Measurements from ENCODE around the gene APOBR. TPM values are rescaled to one million over a fixed set of nuclear protein-coding genes. Genes with fewer than 3 reads are reported as not detected.
"Not testable (repeated sequence)": the region's sequence is repeated elsewhere in the genome, so short reads cannot be mapped to it uniquely, and the experiment has no call there.

The APOBR gene
- total RNA-seq, 6 experiments from 2014 or later, result not detected

GRCh38 chr16:28477311-28477920, 17.0 kb upstream of the APOBR start:
- Mint-ChIP-seq H3K9me3 (no peaks in the 10 kb centered on the region), H3K27ac (no peak overlapping the region), H3K4me3 (no peak overlapping the region), H3K4me1 (ENCODE audit: low read depth) (peaks cover 4% of the 10 kb centered on the region; the same call in 1 of the 2 replicates), H3K27me3 (ENCODE audit: insufficient read depth) (no peaks in the 10 kb centered on the region), H3K36me3 (ENCODE audit: low read depth) (no peaks in the 10 kb centered on the region)
- TF ChIP-seq, protein P1, sequence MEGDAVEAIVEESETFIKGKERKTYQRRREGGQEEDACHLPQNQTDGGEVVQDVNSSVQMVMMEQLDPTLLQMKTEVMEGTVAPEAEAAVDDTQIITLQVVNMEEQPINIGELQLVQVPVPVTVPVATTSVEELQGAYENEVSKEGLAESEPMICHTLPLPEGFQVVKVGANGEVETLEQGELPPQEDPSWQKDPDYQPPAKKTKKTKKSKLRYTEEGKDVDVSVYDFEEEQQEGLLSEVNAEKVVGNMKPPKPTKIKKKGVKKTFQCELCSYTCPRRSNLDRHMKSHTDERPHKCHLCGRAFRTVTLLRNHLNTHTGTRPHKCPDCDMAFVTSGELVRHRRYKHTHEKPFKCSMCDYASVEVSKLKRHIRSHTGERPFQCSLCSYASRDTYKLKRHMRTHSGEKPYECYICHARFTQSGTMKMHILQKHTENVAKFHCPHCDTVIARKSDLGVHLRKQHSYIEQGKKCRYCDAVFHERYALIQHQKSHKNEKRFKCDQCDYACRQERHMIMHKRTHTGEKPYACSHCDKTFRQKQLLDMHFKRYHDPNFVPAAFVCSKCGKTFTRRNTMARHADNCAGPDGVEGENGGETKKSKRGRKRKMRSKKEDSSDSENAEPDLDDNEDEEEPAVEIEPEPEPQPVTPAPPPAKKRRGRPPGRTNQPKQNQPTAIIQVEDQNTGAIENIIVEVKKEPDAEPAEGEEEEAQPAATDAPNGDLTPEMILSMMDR (IDR thresholded peaks at IDR 0.05), result no peak
- no peak for DNase-seq

DNA sequence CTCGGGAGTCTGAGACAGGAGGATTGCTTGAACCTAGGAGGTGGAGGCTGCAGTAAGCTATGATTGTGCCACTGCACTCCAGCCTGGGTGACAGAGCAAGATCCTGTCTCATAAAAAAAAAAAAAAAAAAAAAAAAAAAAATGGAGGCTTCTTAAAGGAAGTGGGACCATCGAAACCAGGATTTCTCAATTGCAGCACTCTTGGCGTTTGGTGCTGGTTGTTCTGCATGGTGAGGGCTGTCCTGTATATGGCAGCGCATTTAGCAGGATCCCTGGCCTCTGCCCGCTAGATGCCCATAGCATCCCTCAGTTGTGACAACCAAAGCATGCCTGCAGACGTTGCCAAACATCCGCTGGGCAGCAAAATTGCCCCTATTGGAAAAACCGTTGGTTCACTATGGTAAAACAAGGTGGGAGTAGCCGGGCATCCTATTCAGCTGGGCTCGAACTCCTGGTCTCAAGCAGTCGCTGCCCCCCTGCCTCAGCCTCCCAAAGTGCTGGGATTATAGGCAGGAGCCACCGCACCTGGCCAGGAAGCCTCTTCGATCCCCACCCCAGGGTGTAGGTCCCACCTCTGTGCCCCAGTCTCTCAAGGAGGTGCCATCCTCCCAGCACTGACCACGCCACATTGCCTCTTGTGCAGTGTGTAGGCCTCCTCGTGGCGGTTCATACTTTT, 15.8 kb upstream of the APOBR start:
- no peak for DNase-seq
- Mint-ChIP-seq H3K4me1 (ENCODE audit: low read depth) (peaks cover 4% of the 10 kb centered on the region; the same call in 1 of the 2 replicates), H3K27ac (no peak overlapping the region), H3K27me3 (ENCODE audit: insufficient read depth) (no peaks in the 10 kb centered on the region), H3K4me3 (no peak overlapping the region), H3K9me3 (no peaks in the 10 kb centered on the region), H3K36me3 (ENCODE audit: low read depth) (no peaks in the 10 kb centered on the region)
- TF ChIP-seq, protein P1 (IDR thresholded peaks at IDR 0.05), result no peak

DNA sequence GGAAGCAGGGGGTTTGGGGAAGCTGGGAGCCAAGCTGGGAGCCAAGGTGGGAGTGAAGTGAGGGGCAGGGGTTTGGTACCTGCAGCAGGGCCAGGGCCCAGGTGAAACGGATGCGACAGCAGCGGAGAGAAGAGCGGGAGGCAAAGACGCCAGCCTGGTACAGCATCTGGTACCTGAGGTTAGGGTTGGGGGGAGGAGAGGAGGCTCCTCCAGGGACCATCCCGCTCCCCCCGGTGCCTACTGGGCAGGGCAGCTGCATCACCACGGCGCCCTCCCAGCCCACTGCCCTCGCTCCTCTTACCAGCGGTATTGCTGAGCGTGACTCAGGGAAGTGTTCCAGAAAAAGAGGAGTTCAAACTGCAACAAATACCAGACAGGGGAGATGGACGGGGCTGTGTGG, 12.4 kb upstream of the APOBR start:
- H3K27me3 Mint-ChIP-seq (ENCODE audit: insufficient read depth), result no peaks in the 10 kb centered on the region

GRCh38 chr16:28483361-28483760, 11.1 kb upstream of the APOBR start:
- not testable (repeated sequence) for H3K27ac Mint-ChIP-seq

More for the DNA sequence above, 12.4 kb upstream of the APOBR start:
- DNase-seq, result no peak
- no peaks in the 10 kb centered on the region for H3K36me3 Mint-ChIP-seq (ENCODE audit: low read depth)
- TF ChIP-seq, protein P1 (IDR thresholded peaks at IDR 0.05), result no peak
- no peak overlapping the region for H3K4me3 Mint-ChIP-seq
- no peak overlapping the region for H3K27ac Mint-ChIP-seq
- no peaks in the 10 kb centered on the region for H3K9me3 Mint-ChIP-seq
- no peaks in the 10 kb centered on the region for H3K4me1 Mint-ChIP-seq (ENCODE audit: low read depth)

GRCh38 chr16:28486266-28486665, 8.2 kb upstream of the APOBR start:
- Mint-ChIP-seq H3K9me3 (no peaks in the 10 kb centered on the region), H3K4me3 (no peak overlapping the region), H3K27ac (no peak overlapping the region), H3K36me3 (ENCODE audit: low read depth) (peaks cover 7% of the 10 kb centered on the region; the same call in 1 of the 2 replicates), H3K4me1 (ENCODE audit: low read depth) (peaks cover 3% of the 10 kb centered on the region), H3K27me3 (ENCODE audit: insufficient read depth) (no peaks in the 10 kb centered on the region)
- TF ChIP-seq, protein P1 (IDR thresholded peaks at IDR 0.05), result no peak
- no peak for DNase-seq

More at GRCh38 chr16:28483361-28483760, 11.1 kb upstream of the APOBR start:
- H3K4me3 Mint-ChIP-seq; DNase-seq; H3K27me3 Mint-ChIP-seq (ENCODE audit: insufficient read depth); H3K4me1 Mint-ChIP-seq (ENCODE audit: low read depth); H3K36me3 Mint-ChIP-seq (ENCODE audit: low read depth); H3K9me3 Mint-ChIP-seq: not testable (repeated sequence)
